IMR-90 (cell line): ENCODE data around the gene ACTN2. TPM values are rescaled to one million over a fixed set of nuclear protein-coding genes. Genes with fewer than 3 reads are reported as not detected.

Source experiments
- ATAC-seq: fragments of 200-7000 bp; cut with Tn5 transposase; 2 replicates; pipeline ENCODE4 v1.9.1; 2020; ENCODE audit warnings: low read depth, mild to moderate bottlenecking, moderate library complexity
- BruUV-seq: library from RNA; stranded (reverse); fragments of 400-500 nt; replicated peaks from 2 replicates; lab custom pipeline; 2021; lab: Mats Ljungman, UMichigan
- CTCF ChIA-PET: fragments of 300-600 bp; formaldehyde crosslinking; extraction: SDS; loops from one replicate; lab custom pipeline; 2021; ENCODE audit warnings: antibody characterized with exemption; lab: Yijun Ruan, JAX
- POLR2A ChIA-PET: fragments of 300-600 bp; sonication (Branson Sonifier 250); formaldehyde crosslinking; loops from one replicate; lab custom pipeline; 2022; ENCODE audit warnings: antibody characterized with exemption; ENCODE audit not compliant: unreplicated experiment; lab: Charles Lee
- DNase-seq: peaks from one replicate; pipeline ENCODE4 v3.0.0; 2013
- H2AFZ ChIP-seq: replicated peaks from 2 replicates; pipeline ENCODE3; 2013; ENCODE audit warnings: low read length, mild to moderate bottlenecking; ENCODE audit not compliant: poor library complexity
- H2AK5ac ChIP-seq: 2 replicates; pipeline ENCODE4 v1.6.1; 2013; ENCODE audit warnings: low read depth, low read length, inconsistent platforms
- H2AK9ac ChIP-seq: replicated peaks from 2 replicates; pipeline ENCODE3; 2013; ENCODE audit warnings: mild to moderate bottlenecking, low read depth, low read length, moderate library complexity; ENCODE audit not compliant: poor library complexity
- H2BK120ac ChIP-seq: 2 replicates; pipeline ENCODE4 v1.6.1; 2013; ENCODE audit warnings: low read depth, low read length, inconsistent platforms
- H2BK15ac ChIP-seq: 3 replicates; pipeline ENCODE4 v1.6.1; 2013; ENCODE audit warnings: low read depth, low read length, inconsistent platforms
- H2BK20ac ChIP-seq: 2 replicates; pipeline ENCODE4 v1.6.1; 2013; ENCODE audit warnings: low read depth, mild to moderate bottlenecking, inconsistent platforms, low read length, moderate library complexity
- H2BK5ac ChIP-seq: 2 replicates; pipeline ENCODE4 v1.6.1; 2013; ENCODE audit warnings: mild to moderate bottlenecking, low read depth, low read length, inconsistent platforms; ENCODE audit not compliant: poor library complexity, severe bottlenecking
- H3K14ac ChIP-seq: replicated peaks from 2 replicates; pipeline ENCODE4 v1.6.1; 2013; ENCODE audit warnings: low read depth, low read length, inconsistent platforms
- H3K18ac ChIP-seq: 2 replicates; pipeline ENCODE4 v1.6.1; 2013; ENCODE audit warnings: low read depth, low read length, control low read depth
- H3K23ac ChIP-seq: 2 replicates; pipeline ENCODE4 v1.6.1; 2013; ENCODE audit warnings: low read depth, low read length, inconsistent platforms
- H3K27ac ChIP-seq: 2 replicates; pipeline ENCODE4 v1.5.1; 2013; ENCODE audit warnings: mild to moderate bottlenecking, control low read depth, low read length; ENCODE audit not compliant: insufficient read depth
- H3K27me3 ChIP-seq: 2 replicates; pipeline ENCODE4 v1.6.1; 2013; ENCODE audit warnings: low read length; ENCODE audit not compliant: control insufficient read depth, insufficient read depth
- H3K36me3 ChIP-seq: 2 replicates; pipeline ENCODE4 v1.6.1; 2013; ENCODE audit warnings: low read length, mixed read lengths; ENCODE audit not compliant: control insufficient read depth, insufficient read depth
- H3K4ac ChIP-seq: 2 replicates; pipeline ENCODE4 v1.6.1; 2013; ENCODE audit warnings: low read depth, low read length, inconsistent platforms
- H3K4me1 ChIP-seq: 2 replicates; pipeline ENCODE4 v1.6.1; 2013; ENCODE audit warnings: low read length, mixed read lengths; ENCODE audit not compliant: control insufficient read depth, insufficient read depth
- H3K4me2 ChIP-seq: 2 replicates; pipeline ENCODE4 v1.6.1; 2013; ENCODE audit warnings: low read depth, mild to moderate bottlenecking, control low read depth, low read length, moderate library complexity
- H3K4me3 ChIP-seq: 2 replicates; pipeline ENCODE4 v1.5.1; 2013; ENCODE audit warnings: low read depth, mild to moderate bottlenecking, control low read depth, low read length, moderate library complexity; ENCODE audit not compliant: insufficient read depth
- H3K56ac ChIP-seq: 2 replicates; pipeline ENCODE4 v1.6.1; 2013; ENCODE audit warnings: low read length, inconsistent platforms; ENCODE audit not compliant: insufficient read depth; ENCODE audit errors: extremely low read depth
- H3K79me1 ChIP-seq, 2 experiments: 2 replicates each; pipeline ENCODE4 v1.6.1; 2013; ENCODE audit warnings: low read length in 2 of 2, inconsistent platforms in 1 of 2, low read depth in 1 of 2
- H3K9ac ChIP-seq: 2 replicates; pipeline ENCODE4 v1.6.1; 2013; ENCODE audit warnings: low read depth, low read length, control low read depth
- H3K9me1 ChIP-seq: 2 replicates; pipeline ENCODE4 v1.6.1; 2013; ENCODE audit warnings: low read length, inconsistent platforms; ENCODE audit not compliant: insufficient read depth
- H3K9me3 ChIP-seq: 2 replicates; pipeline ENCODE4 v1.6.1; 2013; ENCODE audit warnings: low read length; ENCODE audit not compliant: control insufficient read depth, insufficient read depth
- H4K20me1 ChIP-seq: 2 replicates; pipeline ENCODE4 v1.6.1; 2013; ENCODE audit warnings: low read length, inconsistent platforms; ENCODE audit not compliant: insufficient read depth
- H4K5ac ChIP-seq: 2 replicates; pipeline ENCODE4 v1.6.1; 2013; ENCODE audit warnings: mild to moderate bottlenecking, low read depth, low read length, control low read depth
- H4K8ac ChIP-seq, 2 experiments: 2 replicates each; pipeline ENCODE4 v1.6.1; 2013; ENCODE audit warnings: low read depth in 2 of 2, low read length in 2 of 2, control low read depth in 1 of 2, inconsistent platforms in 1 of 2
- H4K91ac ChIP-seq: 2 replicates; pipeline ENCODE4 v1.6.1; 2013; ENCODE audit warnings: low read depth, low read length, inconsistent platforms; ENCODE audit not compliant: insufficient read depth
- BHLHE40 ChIP-seq: fragments of 150-350 bp; IDR thresholded peaks from 2 replicates; pipeline ENCODE4 v1.6.1; 2016; ENCODE audit warnings: mild to moderate bottlenecking, low read depth, low read length
- CEBPB ChIP-seq: IDR thresholded peaks from 2 replicates; pipeline ENCODE4 v1.6.1; 2012; ENCODE audit warnings: low read depth, low read length, improper control_type of control experiment
- CHD1 ChIP-seq: IDR thresholded peaks from 2 replicates; pipeline ENCODE4 v1.6.1; 2012; ENCODE audit warnings: low read depth, low read length, improper control_type of control experiment
- ELK1 ChIP-seq: fragments of 150-350 bp; IDR thresholded peaks from 2 replicates; pipeline ENCODE4 v1.6.1; 2016; ENCODE audit warnings: low read depth, mild to moderate bottlenecking, low read length, moderate library complexity, borderline replicate concordance
- FOS ChIP-seq: fragments of 150-350 bp; IDR thresholded peaks from 2 replicates; pipeline ENCODE4 v1.6.1; 2016; ENCODE audit warnings: low read depth, low read length
- MAFK ChIP-seq: IDR thresholded peaks from 2 replicates; pipeline ENCODE4 v1.6.1; 2012; ENCODE audit warnings: low read depth, low read length, improper control_type of control experiment
- MAZ ChIP-seq: IDR thresholded peaks from 2 replicates; pipeline ENCODE4 v1.6.1; 2012; ENCODE audit warnings: low read depth, mild to moderate bottlenecking, low read length, improper control_type of control experiment, moderate library complexity, borderline replicate concordance
- MXI1 ChIP-seq: IDR thresholded peaks from 2 replicates; pipeline ENCODE4 v1.6.1; 2012; ENCODE audit warnings: low read depth, mild to moderate bottlenecking, low read length, moderate library complexity, borderline replicate concordance
- NFE2L2 ChIP-seq: fragments of 150-350 bp; IDR thresholded peaks from 2 replicates; pipeline ENCODE4 v1.6.1; 2016; ENCODE audit warnings: low read depth, mild to moderate bottlenecking, low read length
- POLR2A ChIP-seq: IDR thresholded peaks from 2 replicates; pipeline ENCODE4 v1.6.1; 2012; ENCODE audit warnings: mild to moderate bottlenecking, low read depth, low read length
- RAD21 ChIP-seq: IDR thresholded peaks from 2 replicates; pipeline ENCODE4 v1.6.1; 2012; ENCODE audit warnings: low read length, improper control_type of control experiment
- RCOR1 ChIP-seq: IDR thresholded peaks from 2 replicates; pipeline ENCODE4 v1.6.1; 2012; ENCODE audit warnings: mild to moderate bottlenecking, low read length, improper control_type of control experiment; ENCODE audit not compliant: insufficient replicate concordance
- RFX5 ChIP-seq: IDR thresholded peaks from 2 replicates; pipeline ENCODE4 v1.8.0; 2012; ENCODE audit warnings: low read depth, mild to moderate bottlenecking, low read length, moderate library complexity
- SMC3 ChIP-seq: fragments of 150-350 bp; IDR thresholded peaks from 2 replicates; pipeline ENCODE4 v1.6.1; 2016; ENCODE audit warnings: low read depth, mild to moderate bottlenecking, antibody characterized with exemption, low read length, moderate library complexity
- WGBS, 2 experiments: methylation state at CpG; one replicate each; pipeline versions ENCODE4 v1.1.5 to v1.1.7; 2013; ENCODE audit warnings: missing lambda C conversion rate in 2 of 2; ENCODE audit not compliant: insufficient read length in 1 of 2; ENCODE audit errors: extremely low coverage in 2 of 2; 5-methylcytosine and 5-hydroxymethylcytosine counted together
- dilution Hi-C: fragments of 300-500 bp; cut with HindIII; formaldehyde crosslinking; loops from one replicate; pipeline ENCODE4 v1.14.3; 2018; ENCODE audit warnings: low sequenced_read_pairs; ENCODE audit not compliant: unreplicated experiment
- in situ Hi-C: fragments of 300-500 bp; cut with MboI; formaldehyde crosslinking; loops from 3 replicates; pipeline ENCODE4 v1.14.3; 2019; ENCODE audit warnings: low sequenced_read_pairs, inconsistent platforms, mixed read lengths
- intact Hi-C: fragments of 100-400 bp; cut with micrococcal nuclease; formaldehyde crosslinking; loops from 2 replicates; pipeline ENCODE4 v1.10.0; 2022
- polyA plus RNA-seq, 3 experiments: library from polyadenylated mRNA; depleted of rRNA; stranded (reverse); fragments of >200 nt; gene quantifications; 2 replicates each; pipeline ENCODE4 v1.2.3, GENCODE V29; 2012; ENCODE audit warnings: low replicate concordance in 1 of 3
- total RNA-seq: library from RNA; depleted of rRNA; stranded (reverse); fragments of >200 nt; gene quantifications from 2 replicates; pipeline ENCODE4 v1.2.3, GENCODE V29; 2012
- TF ChIP-seq, protein P1 (sequence below): fragments of 150-350 bp; IDR thresholded peaks from 2 replicates; pipeline ENCODE4 v1.6.1; 2017; ENCODE audit warnings: mild to moderate bottlenecking, antibody characterized with exemption, low read length, low read depth
- TF ChIP-seq, protein P2 (sequence below): conservative IDR thresholded peaks from 2 replicates; pipeline ENCODE4 v1.5.1; 2012; ENCODE audit warnings: mild to moderate bottlenecking, low read depth, low read length, improper control_type of control experiment

ACTN2 gene
- total and polyA plus RNA-seq, 2 of the 4 experiments (the other 2 are of a cell fraction): under 0.01 TPM; not detected in 1

GRCh38 chr1:236757640-236758039, 71.3 kb downstream of the ACTN2 start:
- H3K9ac ChIP-seq: no peak overlapping the region
- H3K27me3 ChIP-seq: no peaks in the 10 kb centered on the region
- BruUV-seq: no TSS peak
- H2AK9ac ChIP-seq: no peak overlapping the region
- H3K4me3 ChIP-seq: no peak overlapping the region
- H2AFZ ChIP-seq: no peak overlapping the region
- no peaks in the 10 kb centered on the region for H3K36me3 ChIP-seq
- no peak overlapping the region for H3K18ac ChIP-seq
- no peaks in the 10 kb centered on the region for H3K79me1 ChIP-seq
- intact Hi-C loops (loop anchor here (10.0 kb wide), 1 partner anchor 143 kb away; no protein-coding TSS in a partner anchor), in situ Hi-C loops (loop anchor here (5.0 to 25.0 kb wide), 3 partner anchors 115 to 807 kb away; no protein-coding TSS in a partner anchor), dilution Hi-C loops (no loop called here)
- DNase-seq: no peak
- H2AK5ac ChIP-seq: no peak overlapping the region
- H2BK15ac ChIP-seq: no peak overlapping the region
- no peak overlapping the region for H3K14ac ChIP-seq
- ChIA-PET CTCF (no interaction called here), POLR2A (no interaction called here)
- TF ChIP-seq, protein P1, sequence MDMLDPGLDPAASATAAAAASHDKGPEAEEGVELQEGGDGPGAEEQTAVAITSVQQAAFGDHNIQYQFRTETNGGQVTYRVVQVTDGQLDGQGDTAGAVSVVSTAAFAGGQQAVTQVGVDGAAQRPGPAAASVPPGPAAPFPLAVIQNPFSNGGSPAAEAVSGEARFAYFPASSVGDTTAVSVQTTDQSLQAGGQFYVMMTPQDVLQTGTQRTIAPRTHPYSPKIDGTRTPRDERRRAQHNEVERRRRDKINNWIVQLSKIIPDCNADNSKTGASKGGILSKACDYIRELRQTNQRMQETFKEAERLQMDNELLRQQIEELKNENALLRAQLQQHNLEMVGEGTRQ: no peak
- no peak for TF ChIP-seq BHLHE40
- TF ChIP-seq, protein P2, sequence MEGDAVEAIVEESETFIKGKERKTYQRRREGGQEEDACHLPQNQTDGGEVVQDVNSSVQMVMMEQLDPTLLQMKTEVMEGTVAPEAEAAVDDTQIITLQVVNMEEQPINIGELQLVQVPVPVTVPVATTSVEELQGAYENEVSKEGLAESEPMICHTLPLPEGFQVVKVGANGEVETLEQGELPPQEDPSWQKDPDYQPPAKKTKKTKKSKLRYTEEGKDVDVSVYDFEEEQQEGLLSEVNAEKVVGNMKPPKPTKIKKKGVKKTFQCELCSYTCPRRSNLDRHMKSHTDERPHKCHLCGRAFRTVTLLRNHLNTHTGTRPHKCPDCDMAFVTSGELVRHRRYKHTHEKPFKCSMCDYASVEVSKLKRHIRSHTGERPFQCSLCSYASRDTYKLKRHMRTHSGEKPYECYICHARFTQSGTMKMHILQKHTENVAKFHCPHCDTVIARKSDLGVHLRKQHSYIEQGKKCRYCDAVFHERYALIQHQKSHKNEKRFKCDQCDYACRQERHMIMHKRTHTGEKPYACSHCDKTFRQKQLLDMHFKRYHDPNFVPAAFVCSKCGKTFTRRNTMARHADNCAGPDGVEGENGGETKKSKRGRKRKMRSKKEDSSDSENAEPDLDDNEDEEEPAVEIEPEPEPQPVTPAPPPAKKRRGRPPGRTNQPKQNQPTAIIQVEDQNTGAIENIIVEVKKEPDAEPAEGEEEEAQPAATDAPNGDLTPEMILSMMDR: no peak
- TF ChIP-seq RAD21: no peak
- no peak for TF ChIP-seq RFX5
- TF ChIP-seq ELK1: no peak
- TF ChIP-seq MAZ: no peak
- TF ChIP-seq CHD1: no peak
- no peak for TF ChIP-seq CEBPB
- no peak for TF ChIP-seq MAFK
- no peak for TF ChIP-seq NFE2L2
- TF ChIP-seq FOS: no peak
- no peak for TF ChIP-seq SMC3
- no peak for TF ChIP-seq MXI1
- TF ChIP-seq POLR2A: no peak
- TF ChIP-seq RCOR1: no peak
- no peak overlapping the region for H2BK20ac ChIP-seq
- H2BK5ac ChIP-seq: no peak overlapping the region
- H4K20me1 ChIP-seq: no peaks in the 10 kb centered on the region
- no peak overlapping the region for H3K4me2 ChIP-seq
- ATAC-seq: no peak
- no peaks in the 10 kb centered on the region for H3K9me3 ChIP-seq
- WGBS, 2 experiments: no CpG with 5 or more reads among the region's 2 CpGs
- no peak overlapping the region for H4K5ac ChIP-seq
- H2BK120ac ChIP-seq: no peak overlapping the region
- no peak overlapping the region for H4K8ac ChIP-seq
- no peak overlapping the region for H3K4ac ChIP-seq
- H3K23ac ChIP-seq: no peak overlapping the region
- no peak overlapping the region for H3K27ac ChIP-seq
- H4K91ac ChIP-seq: no peak overlapping the region
- H3K9me1 ChIP-seq: no peaks in the 10 kb centered on the region
- H3K56ac ChIP-seq: no peak overlapping the region
- no peaks in the 10 kb centered on the region for H3K4me1 ChIP-seq
